Upper lobe of left lung (tissue), 6 donors: ENCODE data around the gene ZNF30. TPM values are rescaled to one million over a fixed set of nuclear protein-coding genes. Genes with fewer than 3 reads are reported as not detected.
"Not testable (repeated sequence)": the region's sequence is repeated elsewhere in the genome, so short reads cannot be mapped to it uniquely, and the experiment has no call there.

Experiments
- ATAC-seq, 2 donors: fragments of 200-7000 bp; cut with Tn5 transposase; one replicate each; pipeline ENCODE4 v1.9.1; 2022; ENCODE audit warnings: mild to moderate bottlenecking in 2 of 2, moderate library complexity in 2 of 2; ENCODE audit not compliant: low FRiP score in 2 of 2
- DNase-seq, 2 donors: peaks; one replicate each; pipeline ENCODE4 v3.0.0-alpha.2; 2019 to 2020
- H3K27ac ChIP-seq, 4 donors: fragments of 200-600 bp; sonication (generic); one replicate each; pipeline ENCODE4 v1.5.1; 2016 to 2019
- H3K27me3 ChIP-seq, 4 donors: fragments of 200-600 bp; sonication (generic); one replicate each; pipeline ENCODE4 v1.5.1; 2017 to 2019
- H3K36me3 ChIP-seq, 4 donors: fragments of 200-600 bp; sonication (generic); one replicate each; pipeline ENCODE4 v1.5.1; 2016 to 2019
- H3K4me1 ChIP-seq, 4 donors: fragments of 200-600 bp; sonication (generic); one replicate each; pipeline ENCODE4 v1.5.1; 2018 to 2019
- H3K4me3 ChIP-seq, 4 donors: fragments of 200-600 bp; sonication (generic); one replicate each; pipeline ENCODE4 v1.5.1; 2017 to 2019; ENCODE audit warnings: mild to moderate bottlenecking in 2 of 4, moderate library complexity in 1 of 4
- H3K9me3 ChIP-seq, 4 donors: fragments of 200-600 bp; sonication (generic); one replicate each; pipeline ENCODE4 v1.5.1; 2018 to 2019
- EP300 ChIP-seq, 4 donors: sonication (generic); formaldehyde crosslinking; IDR thresholded peaks; one replicate each; pipeline ENCODE4 v1.5.1; 2017; ENCODE audit warnings: antibody characterized with exemption in 4 of 4, control low read depth in 2 of 4
- POLR2A ChIP-seq, 4 donors: fragments of 450-650 bp; IDR thresholded peaks; one replicate each; pipeline ENCODE4 v1.5.1; 2016 to 2017; ENCODE audit warnings: antibody characterized with exemption in 4 of 4, mild to moderate bottlenecking in 2 of 4
- POLR2AphosphoS5 ChIP-seq, 2 donors: sonication (generic); formaldehyde crosslinking; IDR thresholded peaks; one replicate each; pipeline ENCODE4 v1.5.1; 2017; ENCODE audit warnings: antibody characterized with exemption in 2 of 2
- WGBS, 2 donors: methylation state at CpG; one replicate each; pipeline ENCODE4 v1.1.5; 2017 to 2018; 5-methylcytosine and 5-hydroxymethylcytosine counted together
- total RNA-seq, 6 donors: library from RNA; depleted of rRNA in 4 of 6; stranded (reverse); fragments of >200 nt in 4 of 6; gene quantifications; one replicate each; pipeline versions ENCODE4 v1.1.0 to v1.2.1, GENCODE V29; 2016 to 2021
- TF ChIP-seq, protein P1 (sequence below), 6 experiments: fragments of 450-650 bp in 4 of 6; fragments of 200-600 bp in 2 of 6; sonication (generic) in 2 of 6; IDR thresholded peaks; one replicate each; pipeline ENCODE4 v1.5.1; 2016 to 2019; ENCODE audit warnings: antibody characterized with exemption in 6 of 6
- donor health status: DM: no; HTN: no; CAD: no; lungs with moderate emphysema.
- donor health status: DM: no; HTN: yes; CAD: no; lungs with severe emphysema.

The ZNF30 gene
- total RNA-seq, 6 donors from 2014 or later, result 2.1 to 15.7 (median 3.2) TPM

DNA sequence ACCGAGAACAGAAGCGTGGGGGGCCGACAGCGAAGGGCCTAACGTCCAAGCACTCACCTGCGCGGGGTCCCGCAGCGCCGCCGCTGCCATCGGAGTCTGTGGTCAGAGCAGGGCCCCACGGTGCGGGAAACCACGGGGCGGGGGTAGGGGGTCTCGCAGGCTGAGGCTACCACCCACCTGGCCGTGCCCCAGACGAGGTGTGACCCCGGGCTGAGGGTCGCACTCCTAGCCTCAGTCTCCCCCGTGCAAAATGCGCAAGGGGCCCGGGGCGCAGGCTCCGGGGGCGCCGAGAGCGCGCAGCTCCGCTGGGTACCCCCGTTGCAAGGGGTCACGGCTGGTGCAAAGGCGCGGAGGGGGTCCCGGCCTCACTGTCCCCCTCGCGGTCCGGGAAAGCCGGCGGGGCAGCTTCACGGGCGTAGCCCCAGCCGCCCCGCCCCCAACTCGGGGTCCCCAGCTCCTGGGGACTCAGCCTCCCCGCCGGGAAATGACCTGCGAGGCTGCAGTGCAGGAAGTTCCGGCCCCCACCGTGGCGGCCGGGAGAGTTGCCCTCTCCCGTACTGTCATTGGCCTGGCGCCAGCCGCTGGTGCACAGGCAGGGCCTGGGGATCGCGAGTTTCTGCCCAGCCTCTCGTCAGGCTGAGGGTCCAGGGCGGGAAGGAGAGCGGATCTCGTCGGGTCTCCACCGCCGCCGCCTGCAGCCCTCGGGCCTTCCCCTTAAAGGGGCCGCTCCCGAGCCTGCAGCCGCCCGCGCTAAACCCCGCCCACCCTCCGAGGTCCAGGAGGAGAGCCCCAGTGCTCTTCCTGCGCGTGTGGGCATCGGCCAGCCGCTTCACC lies 37.1 kb downstream of the ZNF30 start, which contains the start of gene ZNF792:
ZNF792 (minus strand) TSS at position 657 of the 834 bp plus-strand sequence; CDS start at position 90, 567 bp downstream.
- H3K4me1 ChIP-seq, result peaks cover 9 to 28% (median 23%) of the 10 kb centered on the region in 4 donors
- peaks cover 17 to 30% (median 27%) of the 10 kb centered on the region in 4 donors for H3K9me3 ChIP-seq
- peak within 1 kb of the TSS; percentile 82 to 97 (median 94) for H3K4me3 ChIP-seq
- ATAC-seq (peak; percentile 69 to 91), DNase-seq (peak; percentile 75 to 92)
- peak within 1 kb of the TSS; percentile 70 to 94 (median 85) for H3K27ac ChIP-seq
- peaks cover 12 to 26% (median 21%) of the 10 kb centered on the region in 4 donors for H3K36me3 ChIP-seq
- TF ChIP-seq POLR2AphosphoS5 (IDR thresholded peaks at IDR 0.05) (peak; percentile 67 to 78), POLR2A (IDR thresholded peaks at IDR 0.05) (peak in 1 of 4 donors; percentile 36), EP300 (IDR thresholded peaks at IDR 0.05) (peak in 3 of 4 donors; percentile 65 to 73 (median 72))
- TF ChIP-seq, protein P1, sequence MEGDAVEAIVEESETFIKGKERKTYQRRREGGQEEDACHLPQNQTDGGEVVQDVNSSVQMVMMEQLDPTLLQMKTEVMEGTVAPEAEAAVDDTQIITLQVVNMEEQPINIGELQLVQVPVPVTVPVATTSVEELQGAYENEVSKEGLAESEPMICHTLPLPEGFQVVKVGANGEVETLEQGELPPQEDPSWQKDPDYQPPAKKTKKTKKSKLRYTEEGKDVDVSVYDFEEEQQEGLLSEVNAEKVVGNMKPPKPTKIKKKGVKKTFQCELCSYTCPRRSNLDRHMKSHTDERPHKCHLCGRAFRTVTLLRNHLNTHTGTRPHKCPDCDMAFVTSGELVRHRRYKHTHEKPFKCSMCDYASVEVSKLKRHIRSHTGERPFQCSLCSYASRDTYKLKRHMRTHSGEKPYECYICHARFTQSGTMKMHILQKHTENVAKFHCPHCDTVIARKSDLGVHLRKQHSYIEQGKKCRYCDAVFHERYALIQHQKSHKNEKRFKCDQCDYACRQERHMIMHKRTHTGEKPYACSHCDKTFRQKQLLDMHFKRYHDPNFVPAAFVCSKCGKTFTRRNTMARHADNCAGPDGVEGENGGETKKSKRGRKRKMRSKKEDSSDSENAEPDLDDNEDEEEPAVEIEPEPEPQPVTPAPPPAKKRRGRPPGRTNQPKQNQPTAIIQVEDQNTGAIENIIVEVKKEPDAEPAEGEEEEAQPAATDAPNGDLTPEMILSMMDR (IDR thresholded peaks at IDR 0.05), result peak in 2 of 6 experiments; percentile 16 to 35
- WGBS, 2 donors, result 2% methylated on average over 50 of the region's 78 CpGs; no CpG with 5 or more reads in 1 of the 2 donors
- no peaks in the 10 kb centered on the region for H3K27me3 ChIP-seq

- H3K36me3 ChIP-seq, result peaks cover 5 to 18% (median 13%) of the 10 kb centered on the region in 4 donors
- DNase-seq, result no peak
- WGBS, 2 donors, result 51 to 77% methylated on average over 4 to 6 of the region's 6 CpGs
- H3K27ac ChIP-seq, result peak overlapping the region in 2 of 4 donors; percentile 85 to 94
- H3K27me3 ChIP-seq, result no peaks in the 10 kb centered on the region
- TF ChIP-seq EP300 (IDR thresholded peaks at IDR 0.05), result no peak
- TF ChIP-seq POLR2AphosphoS5 (IDR thresholded peaks at IDR 0.05), result no peak
- no peak for TF ChIP-seq POLR2A (IDR thresholded peaks at IDR 0.05)
- TF ChIP-seq, protein P1 (IDR thresholded peaks at IDR 0.05), result no peak
- H3K9me3 ChIP-seq, result peaks cover 9 to 22% (median 18%) of the 10 kb centered on the region in 4 donors
- H3K4me3 ChIP-seq, result peak overlapping the region in 3 of 4 donors; percentile 82 to 97 (median 91)
- H3K4me1 ChIP-seq, result peaks cover 9 to 28% (median 23%) of the 10 kb centered on the region in 4 donors
- ATAC-seq, result no peak
These were observed 37.9 kb downstream of the ZNF30 start for GRCh38 chr19:34964598-34964997.

DNA sequence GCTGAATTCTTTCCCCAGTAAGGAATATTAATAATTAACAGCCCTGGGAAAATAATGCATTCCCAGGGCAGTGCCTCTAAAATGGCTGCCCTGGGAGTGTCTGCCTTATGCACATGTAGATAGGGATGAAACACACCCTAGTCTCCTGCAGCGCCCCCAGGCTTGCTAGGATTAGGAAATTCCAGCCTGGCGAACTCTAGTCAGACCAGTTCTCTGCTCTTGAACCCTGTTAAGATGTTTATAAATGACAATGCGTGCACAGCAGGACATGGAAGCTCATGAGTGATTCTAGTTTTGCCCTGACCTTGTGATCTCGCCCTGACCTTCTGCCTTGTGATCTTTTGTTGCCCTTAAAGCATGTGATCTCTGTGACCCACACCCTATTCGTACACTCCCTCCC lies 38.8 kb downstream of the ZNF30 start:
- H3K36me3 ChIP-seq, H3K4me3 ChIP-seq, DNase-seq, H3K27me3 ChIP-seq, H3K27ac ChIP-seq, ATAC-seq: not testable (repeated sequence)
- Histone ChIP-seq H3K4me1 (peaks cover 9 to 28% (median 23%) of the 10 kb centered on the region in 4 donors), H3K9me3 (peaks cover 3 to 13% (median 9%) of the 10 kb centered on the region in 4 donors)
- WGBS, 2 donors, result 67 to 75% methylated on average over 5 of the region's 5 CpGs

DNA sequence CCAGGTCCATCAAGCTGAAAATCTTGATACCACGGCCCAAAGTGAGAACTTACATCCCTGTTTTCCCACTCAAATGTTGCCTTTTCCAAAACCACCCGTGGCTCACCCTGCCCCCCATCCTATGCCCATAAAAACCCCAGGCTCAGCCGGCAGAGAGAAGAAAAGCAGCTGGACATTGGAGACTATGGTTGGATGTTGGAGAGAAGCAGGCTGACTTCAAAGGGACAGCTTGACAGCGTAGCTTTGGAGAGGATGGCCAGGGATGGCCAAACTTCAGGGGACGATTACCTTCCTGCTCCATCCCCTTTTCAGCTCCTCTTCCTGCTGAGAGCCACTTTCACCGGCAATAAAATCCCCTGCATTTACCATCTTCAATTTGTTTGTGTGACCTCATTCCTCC lies 40.8 kb downstream of the ZNF30 start:
- TF ChIP-seq POLR2AphosphoS5 (IDR thresholded peaks at IDR 0.05), result no peak
- no peak for TF ChIP-seq POLR2A (IDR thresholded peaks at IDR 0.05)
- TF ChIP-seq, protein P1 (IDR thresholded peaks at IDR 0.05), result no peak
- no peak for TF ChIP-seq EP300 (IDR thresholded peaks at IDR 0.05)
- Histone ChIP-seq H3K4me3 (no peak overlapping the region), H3K4me1 (peaks cover 0 to 17% (median 12%) of the 10 kb centered on the region in 4 donors), H3K27me3 (no peaks in the 10 kb centered on the region), H3K27ac (no peak overlapping the region), H3K36me3 (no peaks in the 10 kb centered on the region), H3K9me3 (peaks cover 0 to 5% (median 0%) of the 10 kb centered on the region in 4 donors)
- DNase-seq (no peak), ATAC-seq (no peak)
- 79 to 95% methylated on average over 6 of the region's 6 CpGs for WGBS, 2 donors

DNA sequence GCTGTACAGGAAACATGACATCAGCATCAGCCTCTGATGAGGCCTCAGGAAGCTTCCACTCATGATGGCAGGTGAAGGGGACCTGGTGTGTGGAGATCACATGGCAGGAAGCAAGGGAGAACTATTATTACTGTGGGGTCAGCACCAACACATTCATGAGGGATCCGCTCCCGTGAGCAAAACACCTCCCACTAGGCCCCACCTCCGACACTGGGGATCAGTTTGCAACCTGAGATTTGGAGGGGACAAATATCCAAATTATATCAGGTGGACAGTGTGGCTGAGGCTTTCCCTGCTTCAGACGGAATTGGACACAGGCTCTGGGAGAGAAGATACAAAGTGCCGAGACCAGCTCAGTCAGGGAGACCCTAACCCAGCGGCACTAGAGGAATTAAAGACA lies 43.0 kb downstream of the ZNF30 start:
- no peak overlapping the region for H3K27ac ChIP-seq
- no peak for TF ChIP-seq POLR2AphosphoS5 (IDR thresholded peaks at IDR 0.05)
- TF ChIP-seq POLR2A (IDR thresholded peaks at IDR 0.05), result no peak
- no peak for TF ChIP-seq EP300 (IDR thresholded peaks at IDR 0.05)
- TF ChIP-seq, protein P1 (IDR thresholded peaks at IDR 0.05), result no peak
- DNase-seq (no peak), ATAC-seq (no peak)
- WGBS, 2 donors, result 97% methylated on average over 6 of the region's 6 CpGs
- peaks cover 0 to 5% (median 0%) of the 10 kb centered on the region in 4 donors for H3K9me3 ChIP-seq
- no peak overlapping the region for H3K4me3 ChIP-seq
- H3K36me3 ChIP-seq, result no peaks in the 10 kb centered on the region
- H3K4me1 ChIP-seq, result peaks cover 13 to 18% (median 16%) of the 10 kb centered on the region in 4 donors
- H3K27me3 ChIP-seq, result no peaks in the 10 kb centered on the region

- ATAC-seq, H3K4me3 ChIP-seq, H3K27me3 ChIP-seq, H3K36me3 ChIP-seq, H3K27ac ChIP-seq, DNase-seq, H3K9me3 ChIP-seq: not testable (repeated sequence)
- WGBS, 2 donors, result 88 to 91% methylated on average over 12 of the region's 12 CpGs
- H3K4me1 ChIP-seq, result peaks cover 13 to 24% (median 18%) of the 10 kb centered on the region in 4 donors
These were observed 43.6 kb downstream of the ZNF30 start for GRCh38 chr19:34970185-34970780.
